HG02943 (cell line): ENCODE results near the gene FBXO17.
"Not testable (repeated sequence)": the region's sequence is repeated elsewhere in the genome, so short reads cannot be mapped to it uniquely, and the experiment has no call there.

Source experiments
- ATAC-seq: cut with Tn5 transposase; IDR thresholded peaks from one replicate; pipeline ENCODE4 v1.9.1; 2021; ENCODE audit warnings: mild to moderate bottlenecking, low read depth, moderate library complexity; ENCODE audit not compliant: unreplicated experiment

Gene FBXO17

GRCh38 chr19:38975214-38975860 is at the start of gene FBXO17:
Gene FBXO17 (minus strand): TSS chr19:38975742. CDS start chr19:38950319, 25,423 bp downstream.
- no peak for ATAC-seq

- ATAC-seq, result no peak
Observed at GRCh38 chr19:39024875-39025641, 49.5 kb upstream of the FBXO17 start.

- no peak for ATAC-seq
Observed at GRCh38 chr19:39021063-39021462, 45.5 kb upstream of the FBXO17 start.

- ATAC-seq, result no peak
Observed at GRCh38 chr19:39017646-39018045, 42.1 kb upstream of the FBXO17 start.

GRCh38 chr19:39017026-39017425 is 41.5 kb upstream of the FBXO17 start:
- no peak for ATAC-seq

GRCh38 chr19:39014037-39014436 is 38.5 kb upstream of the FBXO17 start:
- no peak for ATAC-seq

DNA sequence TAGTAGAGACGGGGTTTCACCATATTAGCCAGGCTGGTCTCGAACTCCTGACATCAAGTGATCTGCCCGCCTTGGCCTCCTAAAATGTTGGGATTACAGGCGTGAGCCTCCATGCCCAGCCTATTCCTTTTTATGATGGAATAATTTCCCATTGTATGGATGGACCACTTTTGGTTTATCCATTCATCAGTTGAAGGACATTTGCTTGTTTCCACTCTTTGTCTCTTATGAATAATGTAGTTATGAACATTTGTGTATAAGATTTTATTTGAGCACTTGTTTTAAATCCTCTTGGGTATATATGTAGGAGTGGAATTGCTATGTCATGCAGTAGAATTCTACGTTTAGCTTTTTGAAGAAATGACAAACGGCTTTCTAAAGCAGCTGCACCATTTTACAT is 33.5 kb upstream of the FBXO17 start:
- no peak for ATAC-seq

- ATAC-seq, result no peak
Observed at GRCh38 chr19:39008137-39008536, 32.6 kb upstream of the FBXO17 start.

DNA sequence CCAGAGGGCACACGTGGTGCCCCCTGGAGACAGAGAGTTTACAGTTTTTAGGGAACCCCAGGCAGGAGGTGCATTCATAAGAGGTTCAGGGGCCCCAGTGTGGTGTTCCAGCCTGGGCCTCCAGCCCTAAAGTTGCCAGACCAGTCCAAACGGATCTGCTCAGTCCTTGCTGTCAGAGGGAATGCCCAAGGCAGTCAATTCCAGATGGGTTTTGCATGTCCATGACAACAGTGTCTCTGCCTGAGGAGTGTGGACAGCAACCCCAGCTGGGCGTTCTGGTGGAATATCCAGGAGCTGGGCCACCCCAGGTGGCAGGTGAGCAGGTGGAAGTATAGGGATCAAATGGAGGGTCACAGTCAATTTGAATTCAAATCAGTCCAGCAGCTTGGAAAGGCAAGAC is 31.6 kb upstream of the FBXO17 start:
- ATAC-seq, result no peak

DNA sequence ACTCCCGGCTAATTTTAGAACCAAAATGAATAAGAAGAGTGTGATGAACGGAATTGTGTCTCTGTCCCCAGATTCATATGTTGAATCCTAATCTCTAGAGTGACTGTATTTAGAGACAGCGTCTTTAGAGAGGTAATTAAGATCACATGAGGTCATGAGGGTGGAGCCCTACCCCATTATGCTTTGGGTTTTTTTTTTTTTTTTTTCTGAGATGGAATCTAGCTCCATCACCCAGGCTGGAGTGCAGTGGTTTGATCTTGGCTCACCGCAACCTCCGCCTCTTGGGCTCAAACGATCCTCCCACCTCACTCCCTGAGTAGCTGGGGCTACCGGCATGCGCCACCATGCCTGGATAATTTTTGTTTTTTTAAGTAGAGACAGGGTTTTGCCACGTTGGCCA is 28.9 kb upstream of the FBXO17 start:
- ATAC-seq, result no peak

DNA sequence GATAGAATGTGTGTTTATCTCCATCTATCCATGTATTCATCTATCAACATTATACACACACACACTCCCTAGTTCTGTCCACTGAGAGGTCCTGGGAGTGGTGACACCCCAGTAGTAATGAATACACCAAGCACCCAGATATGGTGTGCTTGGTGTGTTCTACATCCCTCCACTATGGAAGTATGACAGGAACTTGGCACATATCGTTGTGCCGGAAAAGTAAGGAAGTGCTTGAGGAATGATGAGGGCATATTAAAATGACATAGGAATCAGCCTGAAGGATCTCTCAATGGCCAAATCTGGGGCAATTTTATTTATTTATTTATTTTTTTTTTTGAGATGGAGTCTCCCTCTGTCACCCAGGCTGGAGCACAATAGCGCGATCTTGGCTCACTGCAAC is 28.3 kb upstream of the FBXO17 start:
- ATAC-seq, result no peak

- ATAC-seq, result no peak
Observed at GRCh38 chr19:39003188-39003587, 27.6 kb upstream of the FBXO17 start.

- ATAC-seq, result no peak
Observed at GRCh38 chr19:39001041-39001440, 25.5 kb upstream of the FBXO17 start.

DNA sequence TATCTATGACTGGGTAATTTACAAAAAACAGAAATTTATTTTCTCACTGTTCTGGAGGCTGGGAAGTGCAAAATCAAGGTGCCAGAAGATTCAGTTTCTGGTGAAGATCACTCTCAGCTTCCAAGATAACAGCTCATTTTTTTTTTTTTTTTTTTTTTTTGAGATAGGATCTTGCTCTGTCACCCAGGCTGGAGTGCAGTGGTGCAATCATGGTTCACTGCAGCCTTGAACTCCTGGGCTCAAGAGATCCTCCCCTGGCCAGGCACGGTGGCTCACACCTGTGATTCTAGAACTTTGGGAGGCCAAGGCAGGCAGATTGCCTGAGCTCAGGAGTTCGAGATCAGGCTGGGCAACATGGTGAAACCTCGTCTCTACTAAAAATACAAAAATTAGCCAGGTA is 22.0 kb upstream of the FBXO17 start:
- ATAC-seq, result not testable (repeated sequence)

GRCh38 chr19:38993271-38993670 is 17.7 kb upstream of the FBXO17 start:
- ATAC-seq, result no peak

DNA sequence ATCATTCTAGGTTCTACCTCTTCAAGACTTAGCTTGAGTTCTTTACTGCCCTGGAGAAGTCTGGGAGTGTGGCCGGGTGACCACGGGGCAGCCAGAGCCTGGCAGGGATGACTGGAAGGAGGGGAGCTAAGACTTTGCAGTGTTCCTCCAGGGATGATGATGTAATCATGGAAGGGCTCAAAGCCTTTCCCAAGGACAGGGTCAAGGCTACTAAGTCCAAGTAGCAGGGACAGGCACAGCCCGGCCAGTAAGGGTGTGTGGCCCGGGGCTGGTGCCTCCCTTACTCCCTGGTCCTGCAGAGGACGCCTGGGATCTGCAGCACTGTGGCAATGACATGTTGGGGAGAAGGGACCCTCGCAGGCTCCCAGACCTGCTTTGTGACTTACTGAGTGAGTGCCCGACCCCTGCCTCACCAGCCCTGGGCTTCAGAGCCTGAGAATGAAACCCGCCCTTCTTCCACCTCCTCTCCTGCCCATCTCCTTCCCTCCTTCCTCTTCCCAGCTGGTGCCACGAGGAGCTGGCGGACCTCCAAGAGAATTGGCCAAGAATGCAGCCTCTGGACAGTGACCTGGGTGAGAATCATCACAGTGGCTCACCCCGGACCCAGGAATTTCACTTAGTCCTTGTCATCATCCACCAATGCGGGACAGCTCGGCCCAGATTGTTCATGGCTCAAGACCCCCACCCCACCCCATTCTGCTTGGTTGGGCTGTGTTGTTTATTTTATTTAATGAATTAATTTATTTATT is 15.6 kb upstream of the FBXO17 start:
- ATAC-seq, result no peak

- ATAC-seq, result not testable (repeated sequence)
Observed at GRCh38 chr19:38989614-38990013, 14.1 kb upstream of the FBXO17 start.

DNA sequence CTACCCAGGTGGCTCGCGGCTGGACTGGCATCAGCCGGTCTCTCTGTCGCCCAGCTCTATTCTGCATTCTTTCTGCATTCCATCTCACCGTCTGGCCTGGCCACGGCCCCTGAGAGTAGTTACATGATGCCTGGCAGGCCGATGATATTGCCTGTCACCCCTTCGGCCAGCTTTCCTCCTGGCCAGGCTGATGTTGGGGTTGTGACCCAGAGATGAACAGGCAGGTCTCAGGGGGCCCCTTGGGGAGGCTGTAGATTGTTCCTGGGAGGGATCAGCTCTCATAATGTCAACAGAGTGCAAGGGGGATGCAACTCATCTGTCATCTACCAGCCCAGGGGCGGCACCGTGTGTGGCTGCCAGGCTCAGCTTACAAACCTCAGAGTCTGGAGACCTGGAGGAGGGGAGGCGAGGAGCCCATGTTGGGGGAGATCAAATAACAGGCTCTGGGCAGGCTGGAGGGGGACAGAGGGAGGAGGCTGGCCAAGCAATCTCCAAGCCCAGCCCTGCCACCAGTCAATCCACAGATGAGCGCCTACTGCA is 13.6 kb upstream of the FBXO17 start:
- ATAC-seq, result no peak

- not testable (repeated sequence) for ATAC-seq
Observed at GRCh38 chr19:38988627-38989026, 13.1 kb upstream of the FBXO17 start.

DNA sequence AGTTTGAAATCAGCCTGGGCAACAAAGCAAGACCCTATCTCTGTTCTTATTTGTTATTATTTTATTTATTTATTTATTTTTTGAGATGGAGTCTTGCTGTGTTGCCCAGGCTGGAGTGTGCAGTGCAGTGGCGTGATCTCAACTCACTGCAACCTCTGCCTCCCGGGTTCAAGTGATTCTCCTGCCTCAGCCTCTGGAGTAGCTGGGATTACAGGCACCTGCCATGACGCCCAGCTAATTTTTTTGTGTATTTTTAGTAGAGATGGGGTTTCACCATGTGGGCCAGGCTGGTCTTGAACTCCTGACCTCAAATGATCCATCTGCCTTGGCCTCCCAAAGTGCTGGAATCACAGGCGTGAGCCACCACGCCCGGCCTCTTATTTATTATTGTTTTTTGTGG is 12.2 kb upstream of the FBXO17 start:
- ATAC-seq, result not testable (repeated sequence)

- no peak for ATAC-seq
Observed at GRCh38 chr19:38985262-38985661, 9.7 kb upstream of the FBXO17 start.
